HG03097 (cell line): Measurements from ENCODE around the gene GGT6.

Source experiments
- ATAC-seq: cut with Tn5 transposase; IDR thresholded peaks from one replicate; pipeline ENCODE4 v1.9.1; 2021; ENCODE audit not compliant: unreplicated experiment, low FRiP score

The GGT6 gene

GRCh38 chr17:4541328-4542002, 18.9 kb downstream of the GGT6 start:
- ATAC-seq: no peak

- ATAC-seq: no peak
Observed at GRCh38 chr17:4540687-4541327, 19.6 kb downstream of the GGT6 start.

GRCh38 chr17:4540224-4540651, 20.1 kb downstream of the GGT6 start:
- no peak for ATAC-seq

- no peak for ATAC-seq
Observed at GRCh38 chr17:4539576-4540223, 20.7 kb downstream of the GGT6 start.

GRCh38 chr17:4539025-4539424, 21.4 kb downstream of the GGT6 start:
- ATAC-seq: no peak

- no peak for ATAC-seq
Observed at GRCh38 chr17:4538236-4539002, 22.0 kb downstream of the GGT6 start.

GRCh38 chr17:4537451-4538235, 22.7 kb downstream of the GGT6 start:
- no peak for ATAC-seq

GRCh38 chr17:4536742-4537411, 23.5 kb downstream of the GGT6 start:
- no peak for ATAC-seq

- ATAC-seq: no peak
Observed at GRCh38 chr17:4536259-4536741, 24.1 kb downstream of the GGT6 start.

- no peak for ATAC-seq
Observed at GRCh38 chr17:4535667-4536258, 24.6 kb downstream of the GGT6 start.

- no peak for ATAC-seq
Observed at GRCh38 chr17:4534928-4535666, 25.3 kb downstream of the GGT6 start.

- ATAC-seq: no peak
Observed at GRCh38 chr17:4534515-4534914, 25.9 kb downstream of the GGT6 start.

GRCh38 chr17:4533523-4534504, 26.6 kb downstream of the GGT6 start:
- ATAC-seq: no peak

- ATAC-seq: no peak
Observed at GRCh38 chr17:4532860-4533522, 27.4 kb downstream of the GGT6 start.

- ATAC-seq: no peak
Observed at GRCh38 chr17:4531988-4532736, 28.2 kb downstream of the GGT6 start.
